ENCODE measurements around the gene PID1. TPM values are rescaled to one million over a fixed set of nuclear protein-coding genes. Genes with fewer than 3 reads are reported as not detected.

The PID1 gene
- polyA plus RNA-seq, 1 of the 3 experiments (the other 2 are of a cell fraction): 0.16 TPM

DNA sequence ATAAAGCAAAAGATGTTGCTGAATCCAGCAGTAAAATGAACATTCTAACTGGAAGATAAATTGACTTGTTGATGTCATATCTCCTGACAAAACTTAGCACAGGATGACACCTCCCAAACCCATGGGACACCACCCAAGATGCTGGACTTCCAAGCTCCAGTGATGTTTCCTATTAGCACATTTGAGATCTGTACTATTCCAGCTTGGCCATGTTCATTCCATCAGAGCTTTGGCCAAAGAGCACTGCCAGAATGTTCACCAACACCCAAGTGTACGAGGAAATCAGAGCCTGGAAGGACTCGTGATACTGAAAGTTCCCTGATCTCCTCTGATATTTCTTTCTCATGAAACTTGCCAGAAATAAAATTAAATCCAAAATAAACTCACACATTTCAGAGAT lies 44.7 kb downstream of the PID1 start:
- no peak for DNase-seq
- Histone ChIP-seq H2AFZ (ENCODE audit: low read depth) (no peak overlapping the region), H4K20me1 (ENCODE audit: insufficient read depth) (no peaks in the 10 kb centered on the region), H3K9me2 (no peaks in the 10 kb centered on the region), H3K9me3 (no peaks in the 10 kb centered on the region), H3K27me3 (ENCODE audit: insufficient read depth) (no peaks in the 10 kb centered on the region), H3K36me3 (replicated peaks in 1 of 2; ENCODE audit: control insufficient read depth in 1 of 2, insufficient read depth in 2 of 2, low read length in 1 of 2) (no peaks in the 10 kb centered on the region), H3K27ac (ENCODE audit: low read depth in 2 of 2, low read length in 1 of 2) (no peak overlapping the region), H3K4me1 (ENCODE audit: control insufficient read depth in 1 of 2, insufficient read depth in 2 of 2, low read depth in 1 of 2, low read length in 1 of 2) (no peaks in the 10 kb centered on the region), H3K4me3 (ENCODE audit: low read depth in 2 of 2, low read length in 1 of 2) (no peak overlapping the region), H3K79me2 (ENCODE audit: insufficient read depth) (no peaks in the 10 kb centered on the region), H3F3A (replicated peaks; ENCODE audit: insufficient read depth) (no peaks in the 10 kb centered on the region), H3K4me2 (no peak overlapping the region), H3K9ac (no peak overlapping the region)
- 15% methylated on average over 2 of the region's 2 CpGs for WGBS (ENCODE audit: low lambda C conversion rate)
- ChIA-PET POLR2A (no interaction called here), CTCF (no interaction called here)
- TF ChIP-seq RXRA (IDR thresholded peaks at IDR 0.05; ENCODE audit: borderline replicate concordance, low read depth) (no peak), SMC3 (IDR thresholded peaks at IDR 0.05; ENCODE audit: low read depth, low read length) (no peak), MEF2A (IDR thresholded peaks at IDR 0.05; ENCODE audit: borderline replicate concordance, low read depth) (no peak), RFX5 (IDR thresholded peaks at IDR 0.05; ENCODE audit: low read length) (no peak), TCF12 (IDR thresholded peaks at IDR 0.05) (no peak), RCOR1 (IDR thresholded peaks at IDR 0.05; ENCODE audit: low read length) (no peak), SIN3A (IDR thresholded peaks at IDR 0.05; ENCODE audit: borderline replicate concordance, low read depth, low read length) (no peak), FOSL2 (IDR thresholded peaks at IDR 0.05; ENCODE audit: borderline replicate concordance, low read depth) (no peak), CHD2 (IDR thresholded peaks at IDR 0.05; ENCODE audit: low read length, partially characterized antibody) (no peak), YY1 (IDR thresholded peaks at IDR 0.05; ENCODE audit: low read depth) (no peak), MXI1 (IDR thresholded peaks at IDR 0.05; ENCODE audit: low read depth, low read length) (no peak)
- TF ChIP-seq, protein P1, sequence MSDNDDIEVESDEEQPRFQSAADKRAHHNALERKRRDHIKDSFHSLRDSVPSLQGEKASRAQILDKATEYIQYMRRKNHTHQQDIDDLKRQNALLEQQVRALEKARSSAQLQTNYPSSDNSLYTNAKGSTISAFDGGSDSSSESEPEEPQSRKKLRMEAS (IDR thresholded peaks at IDR 0.05; ENCODE audit: low read depth): no peak
- TF ChIP-seq, protein P2, sequence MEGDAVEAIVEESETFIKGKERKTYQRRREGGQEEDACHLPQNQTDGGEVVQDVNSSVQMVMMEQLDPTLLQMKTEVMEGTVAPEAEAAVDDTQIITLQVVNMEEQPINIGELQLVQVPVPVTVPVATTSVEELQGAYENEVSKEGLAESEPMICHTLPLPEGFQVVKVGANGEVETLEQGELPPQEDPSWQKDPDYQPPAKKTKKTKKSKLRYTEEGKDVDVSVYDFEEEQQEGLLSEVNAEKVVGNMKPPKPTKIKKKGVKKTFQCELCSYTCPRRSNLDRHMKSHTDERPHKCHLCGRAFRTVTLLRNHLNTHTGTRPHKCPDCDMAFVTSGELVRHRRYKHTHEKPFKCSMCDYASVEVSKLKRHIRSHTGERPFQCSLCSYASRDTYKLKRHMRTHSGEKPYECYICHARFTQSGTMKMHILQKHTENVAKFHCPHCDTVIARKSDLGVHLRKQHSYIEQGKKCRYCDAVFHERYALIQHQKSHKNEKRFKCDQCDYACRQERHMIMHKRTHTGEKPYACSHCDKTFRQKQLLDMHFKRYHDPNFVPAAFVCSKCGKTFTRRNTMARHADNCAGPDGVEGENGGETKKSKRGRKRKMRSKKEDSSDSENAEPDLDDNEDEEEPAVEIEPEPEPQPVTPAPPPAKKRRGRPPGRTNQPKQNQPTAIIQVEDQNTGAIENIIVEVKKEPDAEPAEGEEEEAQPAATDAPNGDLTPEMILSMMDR (IDR thresholded peaks at IDR 0.05): no peak
- TF ChIP-seq, protein P3, sequence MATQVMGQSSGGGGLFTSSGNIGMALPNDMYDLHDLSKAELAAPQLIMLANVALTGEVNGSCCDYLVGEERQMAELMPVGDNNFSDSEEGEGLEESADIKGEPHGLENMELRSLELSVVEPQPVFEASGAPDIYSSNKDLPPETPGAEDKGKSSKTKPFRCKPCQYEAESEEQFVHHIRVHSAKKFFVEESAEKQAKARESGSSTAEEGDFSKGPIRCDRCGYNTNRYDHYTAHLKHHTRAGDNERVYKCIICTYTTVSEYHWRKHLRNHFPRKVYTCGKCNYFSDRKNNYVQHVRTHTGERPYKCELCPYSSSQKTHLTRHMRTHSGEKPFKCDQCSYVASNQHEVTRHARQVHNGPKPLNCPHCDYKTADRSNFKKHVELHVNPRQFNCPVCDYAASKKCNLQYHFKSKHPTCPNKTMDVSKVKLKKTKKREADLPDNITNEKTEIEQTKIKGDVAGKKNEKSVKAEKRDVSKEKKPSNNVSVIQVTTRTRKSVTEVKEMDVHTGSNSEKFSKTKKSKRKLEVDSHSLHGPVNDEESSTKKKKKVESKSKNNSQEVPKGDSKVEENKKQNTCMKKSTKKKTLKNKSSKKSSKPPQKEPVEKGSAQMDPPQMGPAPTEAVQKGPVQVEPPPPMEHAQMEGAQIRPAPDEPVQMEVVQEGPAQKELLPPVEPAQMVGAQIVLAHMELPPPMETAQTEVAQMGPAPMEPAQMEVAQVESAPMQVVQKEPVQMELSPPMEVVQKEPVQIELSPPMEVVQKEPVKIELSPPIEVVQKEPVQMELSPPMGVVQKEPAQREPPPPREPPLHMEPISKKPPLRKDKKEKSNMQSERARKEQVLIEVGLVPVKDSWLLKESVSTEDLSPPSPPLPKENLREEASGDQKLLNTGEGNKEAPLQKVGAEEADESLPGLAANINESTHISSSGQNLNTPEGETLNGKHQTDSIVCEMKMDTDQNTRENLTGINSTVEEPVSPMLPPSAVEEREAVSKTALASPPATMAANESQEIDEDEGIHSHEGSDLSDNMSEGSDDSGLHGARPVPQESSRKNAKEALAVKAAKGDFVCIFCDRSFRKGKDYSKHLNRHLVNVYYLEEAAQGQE (IDR thresholded peaks at IDR 0.05; ENCODE audit: low read depth, low read length): no peak
- TF ChIP-seq, protein P4, sequence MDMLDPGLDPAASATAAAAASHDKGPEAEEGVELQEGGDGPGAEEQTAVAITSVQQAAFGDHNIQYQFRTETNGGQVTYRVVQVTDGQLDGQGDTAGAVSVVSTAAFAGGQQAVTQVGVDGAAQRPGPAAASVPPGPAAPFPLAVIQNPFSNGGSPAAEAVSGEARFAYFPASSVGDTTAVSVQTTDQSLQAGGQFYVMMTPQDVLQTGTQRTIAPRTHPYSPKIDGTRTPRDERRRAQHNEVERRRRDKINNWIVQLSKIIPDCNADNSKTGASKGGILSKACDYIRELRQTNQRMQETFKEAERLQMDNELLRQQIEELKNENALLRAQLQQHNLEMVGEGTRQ (IDR thresholded peaks at IDR 0.05; ENCODE audit: borderline replicate concordance, low read depth, low read length): no peak
- TF ChIP-seq, protein P5, sequence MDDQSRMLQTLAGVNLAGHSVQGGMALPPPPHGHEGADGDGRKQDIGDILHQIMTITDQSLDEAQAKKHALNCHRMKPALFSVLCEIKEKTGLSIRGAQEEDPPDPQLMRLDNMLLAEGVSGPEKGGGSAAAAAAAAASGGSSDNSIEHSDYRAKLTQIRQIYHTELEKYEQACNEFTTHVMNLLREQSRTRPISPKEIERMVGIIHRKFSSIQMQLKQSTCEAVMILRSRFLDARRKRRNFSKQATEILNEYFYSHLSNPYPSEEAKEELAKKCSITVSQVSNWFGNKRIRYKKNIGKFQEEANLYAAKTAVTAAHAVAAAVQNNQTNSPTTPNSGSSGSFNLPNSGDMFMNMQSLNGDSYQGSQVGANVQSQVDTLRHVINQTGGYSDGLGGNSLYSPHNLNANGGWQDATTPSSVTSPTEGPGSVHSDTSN (IDR thresholded peaks at IDR 0.05): no peak
- TF ChIP-seq, protein P6, sequence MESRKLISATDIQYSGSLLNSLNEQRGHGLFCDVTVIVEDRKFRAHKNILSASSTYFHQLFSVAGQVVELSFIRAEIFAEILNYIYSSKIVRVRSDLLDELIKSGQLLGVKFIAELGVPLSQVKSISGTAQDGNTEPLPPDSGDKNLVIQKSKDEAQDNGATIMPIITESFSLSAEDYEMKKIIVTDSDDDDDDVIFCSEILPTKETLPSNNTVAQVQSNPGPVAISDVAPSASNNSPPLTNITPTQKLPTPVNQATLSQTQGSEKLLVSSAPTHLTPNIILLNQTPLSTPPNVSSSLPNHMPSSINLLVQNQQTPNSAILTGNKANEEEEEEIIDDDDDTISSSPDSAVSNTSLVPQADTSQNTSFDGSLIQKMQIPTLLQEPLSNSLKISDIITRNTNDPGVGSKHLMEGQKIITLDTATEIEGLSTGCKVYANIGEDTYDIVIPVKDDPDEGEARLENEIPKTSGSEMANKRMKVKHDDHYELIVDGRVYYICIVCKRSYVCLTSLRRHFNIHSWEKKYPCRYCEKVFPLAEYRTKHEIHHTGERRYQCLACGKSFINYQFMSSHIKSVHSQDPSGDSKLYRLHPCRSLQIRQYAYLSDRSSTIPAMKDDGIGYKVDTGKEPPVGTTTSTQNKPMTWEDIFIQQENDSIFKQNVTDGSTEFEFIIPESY (IDR thresholded peaks at IDR 0.05; ENCODE audit: borderline replicate concordance, low read depth): no peak
- TF ChIP-seq, protein P7, sequence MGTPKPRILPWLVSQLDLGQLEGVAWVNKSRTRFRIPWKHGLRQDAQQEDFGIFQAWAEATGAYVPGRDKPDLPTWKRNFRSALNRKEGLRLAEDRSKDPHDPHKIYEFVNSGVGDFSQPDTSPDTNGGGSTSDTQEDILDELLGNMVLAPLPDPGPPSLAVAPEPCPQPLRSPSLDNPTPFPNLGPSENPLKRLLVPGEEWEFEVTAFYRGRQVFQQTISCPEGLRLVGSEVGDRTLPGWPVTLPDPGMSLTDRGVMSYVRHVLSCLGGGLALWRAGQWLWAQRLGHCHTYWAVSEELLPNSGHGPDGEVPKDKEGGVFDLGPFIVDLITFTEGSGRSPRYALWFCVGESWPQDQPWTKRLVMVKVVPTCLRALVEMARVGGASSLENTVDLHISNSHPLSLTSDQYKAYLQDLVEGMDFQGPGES (IDR thresholded peaks at IDR 0.05; ENCODE audit: low read depth, low read length): no peak
